GM12864 (cell line): Measurements from ENCODE around the gene STOML1.

Experiments used
- DNase-seq: peaks from one replicate; pipeline ENCODE4 v3.0.0-alpha.2; 2011; ENCODE audit warnings: low read depth
- H3K4me3 ChIP-seq: 2 replicates; pipeline ENCODE4 v1.5.1; 2011; ENCODE audit warnings: mild to moderate bottlenecking, low read depth, low read length, control low read depth
- TF ChIP-seq, protein P1 (sequence below): IDR thresholded peaks from 2 replicates; pipeline ENCODE4 v1.5.1; 2011; ENCODE audit warnings: low read depth, mild to moderate bottlenecking, moderate library complexity, low read length, control low read depth, inconsistent platforms; ENCODE audit errors: missing control alignments

STOML1 gene

DNA sequence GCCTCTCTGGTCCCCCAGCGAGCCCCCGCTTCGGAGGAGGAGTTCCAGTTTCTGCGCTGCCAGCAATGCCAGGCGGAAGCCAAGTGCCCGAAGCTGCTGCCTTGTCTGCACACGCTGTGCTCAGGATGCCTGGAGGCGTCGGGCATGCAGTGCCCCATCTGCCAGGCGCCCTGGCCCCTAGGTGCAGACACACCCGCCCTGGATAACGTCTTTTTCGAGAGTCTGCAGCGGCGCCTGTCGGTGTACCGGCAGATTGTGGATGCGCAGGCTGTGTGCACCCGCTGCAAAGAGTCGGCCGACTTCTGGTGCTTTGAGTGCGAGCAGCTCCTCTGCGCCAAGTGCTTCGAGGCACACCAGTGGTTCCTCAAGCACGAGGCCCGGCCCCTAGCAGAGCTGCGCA lies 5.9 kb upstream of the STOML1 start:
- 0 out of 2 replicates have a peak overlapping the region, but pooled peaks have one; percentile 73 for H3K4me3 ChIP-seq
- DNase-seq, result no peak
- TF ChIP-seq, protein P1, sequence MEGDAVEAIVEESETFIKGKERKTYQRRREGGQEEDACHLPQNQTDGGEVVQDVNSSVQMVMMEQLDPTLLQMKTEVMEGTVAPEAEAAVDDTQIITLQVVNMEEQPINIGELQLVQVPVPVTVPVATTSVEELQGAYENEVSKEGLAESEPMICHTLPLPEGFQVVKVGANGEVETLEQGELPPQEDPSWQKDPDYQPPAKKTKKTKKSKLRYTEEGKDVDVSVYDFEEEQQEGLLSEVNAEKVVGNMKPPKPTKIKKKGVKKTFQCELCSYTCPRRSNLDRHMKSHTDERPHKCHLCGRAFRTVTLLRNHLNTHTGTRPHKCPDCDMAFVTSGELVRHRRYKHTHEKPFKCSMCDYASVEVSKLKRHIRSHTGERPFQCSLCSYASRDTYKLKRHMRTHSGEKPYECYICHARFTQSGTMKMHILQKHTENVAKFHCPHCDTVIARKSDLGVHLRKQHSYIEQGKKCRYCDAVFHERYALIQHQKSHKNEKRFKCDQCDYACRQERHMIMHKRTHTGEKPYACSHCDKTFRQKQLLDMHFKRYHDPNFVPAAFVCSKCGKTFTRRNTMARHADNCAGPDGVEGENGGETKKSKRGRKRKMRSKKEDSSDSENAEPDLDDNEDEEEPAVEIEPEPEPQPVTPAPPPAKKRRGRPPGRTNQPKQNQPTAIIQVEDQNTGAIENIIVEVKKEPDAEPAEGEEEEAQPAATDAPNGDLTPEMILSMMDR, result no peak

DNA sequence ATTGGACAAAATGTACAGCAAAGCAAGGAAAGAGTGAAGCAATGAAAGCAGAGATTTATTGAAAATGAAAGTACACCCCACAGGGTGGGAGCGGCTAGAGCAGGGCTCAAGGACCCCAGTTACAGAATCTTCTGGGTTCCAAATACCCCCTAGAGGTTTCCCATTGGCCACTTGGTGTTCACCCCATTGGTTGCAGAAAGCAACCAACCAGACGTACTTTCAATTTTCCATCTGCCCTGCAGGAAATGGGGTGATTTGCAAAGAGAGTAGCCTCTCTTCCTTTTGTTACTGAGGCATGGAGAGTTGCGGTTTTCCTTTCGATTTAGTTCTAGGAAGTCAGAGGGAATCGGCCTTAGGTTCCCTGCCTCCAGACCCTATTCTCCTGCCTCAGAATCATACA lies 4.8 kb upstream of the STOML1 start:
- peak overlapping the region; percentile 73 for H3K4me3 ChIP-seq
- TF ChIP-seq, protein P1, result no peak
- DNase-seq, result no peak

DNA sequence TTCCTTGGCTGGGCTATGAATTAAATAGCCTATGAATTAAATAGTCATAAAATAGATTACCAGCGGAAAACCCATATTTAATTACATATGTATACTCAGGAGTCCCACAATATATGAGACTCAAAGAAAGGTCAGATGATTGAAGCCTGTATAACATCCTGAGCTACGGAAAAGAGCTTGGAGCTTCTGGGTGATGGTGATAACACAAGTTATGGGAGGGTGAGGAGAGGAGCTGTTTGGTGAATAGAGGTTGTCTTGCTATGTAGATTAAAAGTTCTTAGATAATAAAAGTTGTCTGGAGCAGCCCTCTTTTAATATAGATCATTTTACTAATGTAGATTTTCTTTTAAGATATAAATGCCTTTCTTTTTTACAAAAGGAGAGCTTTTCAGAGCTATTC lies 4.2 kb upstream of the STOML1 start:
- no peak for DNase-seq
- TF ChIP-seq, protein P1, result no peak
- H3K4me3 ChIP-seq, result peak overlapping the region; percentile 73

DNA sequence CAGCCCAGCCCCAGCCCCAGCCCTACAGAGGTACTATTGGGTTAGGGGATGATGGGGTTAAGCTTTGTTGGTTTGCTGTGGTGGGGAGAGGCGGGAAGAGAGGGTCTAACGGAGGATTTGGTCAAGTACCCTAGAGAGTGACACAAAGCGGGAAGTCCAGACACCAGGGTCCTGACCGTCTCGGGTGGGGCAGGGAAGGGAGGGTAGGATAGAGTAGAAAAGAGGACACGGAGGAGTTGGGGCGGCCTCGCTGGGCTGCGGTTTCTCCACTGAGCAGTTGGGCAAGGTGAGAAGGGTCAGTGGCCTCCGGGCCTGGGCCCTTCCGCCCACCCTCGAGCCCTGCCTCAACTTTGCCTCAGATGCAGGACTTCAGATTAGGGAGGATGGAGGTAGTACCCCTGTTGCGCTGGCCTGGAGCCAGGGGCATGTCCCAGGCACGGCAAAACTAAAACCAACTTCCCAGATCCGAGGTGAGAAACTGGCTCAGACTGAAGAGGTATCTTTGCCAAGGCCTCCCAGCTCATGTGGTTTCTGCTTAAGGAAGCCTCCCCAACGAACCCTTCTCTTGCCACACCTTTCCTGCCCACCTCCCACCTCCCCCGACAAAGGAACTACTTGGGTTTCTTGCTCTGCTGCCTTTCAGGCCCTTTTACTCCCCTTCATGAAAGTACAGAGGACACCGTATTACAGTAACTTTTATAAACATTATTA lies 3.0 kb upstream of the STOML1 start:
- H3K4me3 ChIP-seq, result peak overlapping the region; percentile 73
- TF ChIP-seq, protein P1, result no peak
- no peak for DNase-seq

DNA sequence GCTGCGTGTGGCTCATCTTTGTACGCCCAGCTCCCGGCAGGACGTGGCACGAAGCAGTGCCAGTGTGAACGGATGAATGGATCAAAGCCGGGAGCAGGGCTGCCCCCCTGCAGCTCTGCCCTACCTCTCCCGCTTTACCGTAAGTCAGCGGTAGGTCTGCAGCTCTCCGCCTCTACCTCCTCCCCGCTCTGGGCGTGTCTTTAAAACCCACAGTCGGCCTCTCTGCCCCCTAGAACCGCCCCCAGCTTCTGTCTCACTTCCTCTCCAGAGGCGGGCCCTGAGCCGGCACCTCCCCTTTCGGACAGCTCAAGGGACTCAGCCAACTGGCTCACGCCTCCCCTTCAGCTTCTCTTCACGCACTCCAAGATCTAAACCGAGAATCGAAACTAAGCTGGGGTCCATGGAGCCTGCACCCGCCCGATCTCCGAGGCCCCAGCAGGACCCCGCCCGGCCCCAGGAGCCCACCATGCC lies 2.4 kb upstream of the STOML1 start, which contains the start of gene PML:
TSS of gene PML (plus strand) at position 304 of the 471 bp plus-strand sequence. CDS start at position 401, 97 bp downstream.
- peak within 1 kb of the TSS; percentile 73 for H3K4me3 ChIP-seq
- peak; percentile 85 for DNase-seq
- TF ChIP-seq, protein P1, result no peak

DNA sequence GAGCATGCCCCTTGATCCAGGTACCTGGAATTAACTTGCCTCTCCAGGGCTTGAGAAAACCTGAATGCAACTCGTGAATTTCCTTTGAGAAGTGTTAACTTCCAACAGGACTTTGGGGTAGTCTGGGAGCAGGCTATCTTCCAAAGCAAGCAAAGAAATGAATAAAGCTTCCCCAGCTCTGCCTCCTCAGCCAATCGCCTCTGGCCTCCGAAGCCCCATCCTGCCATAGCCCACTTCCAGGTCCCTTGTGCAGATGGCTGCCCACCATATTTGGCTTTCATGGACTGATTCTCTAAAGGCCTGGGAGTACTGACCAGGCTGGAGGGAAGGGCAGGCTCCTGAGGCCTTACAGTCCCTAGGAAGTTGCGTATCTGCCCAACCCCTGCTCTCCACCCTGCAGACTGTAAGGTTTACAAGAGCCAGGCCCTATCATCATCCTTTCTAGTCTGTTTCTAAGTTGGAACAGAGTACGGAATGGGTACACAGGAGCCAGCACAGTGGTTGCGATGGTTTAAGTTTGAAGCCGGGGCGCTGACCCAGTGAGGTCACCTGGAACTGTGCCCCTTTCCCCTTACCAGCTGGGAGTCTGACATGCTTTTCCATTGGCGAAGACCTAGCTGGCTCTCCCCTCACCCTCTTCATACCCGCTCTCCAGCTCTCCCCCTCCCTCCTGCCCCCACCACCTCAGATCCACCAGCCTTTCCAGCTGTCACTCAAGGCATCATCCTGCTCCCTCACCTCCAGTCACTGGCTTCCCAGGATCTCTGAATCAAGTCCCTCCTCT lies 1.3 kb upstream of the STOML1 start:
- no peak for DNase-seq
- TF ChIP-seq, protein P1, result no peak
- no peak overlapping the region for H3K4me3 ChIP-seq
